ENCODE measurements around the gene GPR107.

- no peak for TF ChIP-seq CTCF (conservative IDR thresholded peaks at IDR 0.05; ENCODE audit: low read depth, low read length)
- TF ChIP-seq EZH2 (IDR thresholded peaks at IDR 0.05; ENCODE audit: borderline replicate concordance, low read depth, low read length, poor library complexity, severe bottlenecking): no peak
Measured at GRCh38 chr9:130128733-130129431, 75.2 kb downstream of the GPR107 start.
